IMR-90 (cell line): Measurements from ENCODE around the gene BMP8A. TPM values are rescaled to one million over a fixed set of nuclear protein-coding genes. Genes with fewer than 3 reads are reported as not detected.
"Not testable (repeated sequence)": the region's sequence is repeated elsewhere in the genome, so short reads cannot be mapped to it uniquely, and the experiment has no call there.

Experiments used
- ATAC-seq: fragments of 200-7000 bp; cut with Tn5 transposase; 2 replicates; pipeline ENCODE4 v1.9.1; 2020; ENCODE audit warnings: low read depth, mild to moderate bottlenecking, moderate library complexity
- BruUV-seq: library from RNA; stranded (reverse); fragments of 400-500 nt; replicated peaks from 2 replicates; lab custom pipeline; 2021; lab: Mats Ljungman, UMichigan
- CTCF ChIA-PET: fragments of 300-600 bp; formaldehyde crosslinking; extraction: SDS; loops from one replicate; lab custom pipeline; 2021; ENCODE audit warnings: antibody characterized with exemption; lab: Yijun Ruan, JAX
- POLR2A ChIA-PET: fragments of 300-600 bp; sonication (Branson Sonifier 250); formaldehyde crosslinking; loops from one replicate; lab custom pipeline; 2022; ENCODE audit warnings: antibody characterized with exemption; ENCODE audit not compliant: unreplicated experiment; lab: Charles Lee
- DNase-seq: peaks from one replicate; pipeline ENCODE4 v3.0.0; 2013
- H2AFZ ChIP-seq: replicated peaks from 2 replicates; pipeline ENCODE3; 2013; ENCODE audit warnings: low read length, mild to moderate bottlenecking; ENCODE audit not compliant: poor library complexity
- H2AK5ac ChIP-seq: 2 replicates; pipeline ENCODE4 v1.6.1; 2013; ENCODE audit warnings: low read depth, low read length, inconsistent platforms
- H2AK9ac ChIP-seq: replicated peaks from 2 replicates; pipeline ENCODE3; 2013; ENCODE audit warnings: mild to moderate bottlenecking, low read depth, low read length, moderate library complexity; ENCODE audit not compliant: poor library complexity
- H2BK120ac ChIP-seq: 2 replicates; pipeline ENCODE4 v1.6.1; 2013; ENCODE audit warnings: low read depth, low read length, inconsistent platforms
- H2BK15ac ChIP-seq: 3 replicates; pipeline ENCODE4 v1.6.1; 2013; ENCODE audit warnings: low read depth, low read length, inconsistent platforms
- H2BK20ac ChIP-seq: 2 replicates; pipeline ENCODE4 v1.6.1; 2013; ENCODE audit warnings: low read depth, mild to moderate bottlenecking, inconsistent platforms, low read length, moderate library complexity
- H2BK5ac ChIP-seq: 2 replicates; pipeline ENCODE4 v1.6.1; 2013; ENCODE audit warnings: mild to moderate bottlenecking, low read depth, low read length, inconsistent platforms; ENCODE audit not compliant: poor library complexity, severe bottlenecking
- H3K14ac ChIP-seq: replicated peaks from 2 replicates; pipeline ENCODE4 v1.6.1; 2013; ENCODE audit warnings: low read depth, low read length, inconsistent platforms
- H3K18ac ChIP-seq: 2 replicates; pipeline ENCODE4 v1.6.1; 2013; ENCODE audit warnings: low read depth, low read length, control low read depth
- H3K23ac ChIP-seq: 2 replicates; pipeline ENCODE4 v1.6.1; 2013; ENCODE audit warnings: low read depth, low read length, inconsistent platforms
- H3K27ac ChIP-seq: 2 replicates; pipeline ENCODE4 v1.5.1; 2013; ENCODE audit warnings: mild to moderate bottlenecking, control low read depth, low read length; ENCODE audit not compliant: insufficient read depth
- H3K27me3 ChIP-seq: 2 replicates; pipeline ENCODE4 v1.6.1; 2013; ENCODE audit warnings: low read length; ENCODE audit not compliant: control insufficient read depth, insufficient read depth
- H3K36me3 ChIP-seq: 2 replicates; pipeline ENCODE4 v1.6.1; 2013; ENCODE audit warnings: low read length, mixed read lengths; ENCODE audit not compliant: control insufficient read depth, insufficient read depth
- H3K4ac ChIP-seq: 2 replicates; pipeline ENCODE4 v1.6.1; 2013; ENCODE audit warnings: low read depth, low read length, inconsistent platforms
- H3K4me1 ChIP-seq: 2 replicates; pipeline ENCODE4 v1.6.1; 2013; ENCODE audit warnings: low read length, mixed read lengths; ENCODE audit not compliant: control insufficient read depth, insufficient read depth
- H3K4me2 ChIP-seq: 2 replicates; pipeline ENCODE4 v1.6.1; 2013; ENCODE audit warnings: low read depth, mild to moderate bottlenecking, control low read depth, low read length, moderate library complexity
- H3K4me3 ChIP-seq: 2 replicates; pipeline ENCODE4 v1.5.1; 2013; ENCODE audit warnings: low read depth, mild to moderate bottlenecking, control low read depth, low read length, moderate library complexity; ENCODE audit not compliant: insufficient read depth
- H3K56ac ChIP-seq: 2 replicates; pipeline ENCODE4 v1.6.1; 2013; ENCODE audit warnings: low read length, inconsistent platforms; ENCODE audit not compliant: insufficient read depth; ENCODE audit errors: extremely low read depth
- H3K79me1 ChIP-seq, 2 experiments: 2 replicates each; pipeline ENCODE4 v1.6.1; 2013; ENCODE audit warnings: low read length in 2 of 2, inconsistent platforms in 1 of 2, low read depth in 1 of 2
- H3K9ac ChIP-seq: 2 replicates; pipeline ENCODE4 v1.6.1; 2013; ENCODE audit warnings: low read depth, low read length, control low read depth
- H3K9me1 ChIP-seq: 2 replicates; pipeline ENCODE4 v1.6.1; 2013; ENCODE audit warnings: low read length, inconsistent platforms; ENCODE audit not compliant: insufficient read depth
- H3K9me3 ChIP-seq: 2 replicates; pipeline ENCODE4 v1.6.1; 2013; ENCODE audit warnings: low read length; ENCODE audit not compliant: control insufficient read depth, insufficient read depth
- H4K20me1 ChIP-seq: 2 replicates; pipeline ENCODE4 v1.6.1; 2013; ENCODE audit warnings: low read length, inconsistent platforms; ENCODE audit not compliant: insufficient read depth
- H4K5ac ChIP-seq: 2 replicates; pipeline ENCODE4 v1.6.1; 2013; ENCODE audit warnings: mild to moderate bottlenecking, low read depth, low read length, control low read depth
- H4K8ac ChIP-seq, 2 experiments: 2 replicates each; pipeline ENCODE4 v1.6.1; 2013; ENCODE audit warnings: low read depth in 2 of 2, low read length in 2 of 2, control low read depth in 1 of 2, inconsistent platforms in 1 of 2
- H4K91ac ChIP-seq: 2 replicates; pipeline ENCODE4 v1.6.1; 2013; ENCODE audit warnings: low read depth, low read length, inconsistent platforms; ENCODE audit not compliant: insufficient read depth
- CEBPB ChIP-seq: IDR thresholded peaks from 2 replicates; pipeline ENCODE4 v1.6.1; 2012; ENCODE audit warnings: low read depth, low read length, improper control_type of control experiment
- ELK1 ChIP-seq: fragments of 150-350 bp; IDR thresholded peaks from 2 replicates; pipeline ENCODE4 v1.6.1; 2016; ENCODE audit warnings: low read depth, mild to moderate bottlenecking, low read length, moderate library complexity, borderline replicate concordance
- FOS ChIP-seq: fragments of 150-350 bp; IDR thresholded peaks from 2 replicates; pipeline ENCODE4 v1.6.1; 2016; ENCODE audit warnings: low read depth, low read length
- MXI1 ChIP-seq: IDR thresholded peaks from 2 replicates; pipeline ENCODE4 v1.6.1; 2012; ENCODE audit warnings: low read depth, mild to moderate bottlenecking, low read length, moderate library complexity, borderline replicate concordance
- POLR2A ChIP-seq: IDR thresholded peaks from 2 replicates; pipeline ENCODE4 v1.6.1; 2012; ENCODE audit warnings: mild to moderate bottlenecking, low read depth, low read length
- SMC3 ChIP-seq: fragments of 150-350 bp; IDR thresholded peaks from 2 replicates; pipeline ENCODE4 v1.6.1; 2016; ENCODE audit warnings: low read depth, mild to moderate bottlenecking, antibody characterized with exemption, low read length, moderate library complexity
- WGBS, 2 experiments: methylation state at CpG; one replicate each; pipeline versions ENCODE4 v1.1.5 to v1.1.7; 2013; ENCODE audit warnings: missing lambda C conversion rate in 2 of 2; ENCODE audit not compliant: insufficient read length in 1 of 2; ENCODE audit errors: extremely low coverage in 2 of 2; 5-methylcytosine and 5-hydroxymethylcytosine counted together
- dilution Hi-C: fragments of 300-500 bp; cut with HindIII; formaldehyde crosslinking; loops from one replicate; pipeline ENCODE4 v1.14.3; 2018; ENCODE audit warnings: low sequenced_read_pairs; ENCODE audit not compliant: unreplicated experiment
- in situ Hi-C: fragments of 300-500 bp; cut with MboI; formaldehyde crosslinking; loops from 3 replicates; pipeline ENCODE4 v1.14.3; 2019; ENCODE audit warnings: low sequenced_read_pairs, inconsistent platforms, mixed read lengths
- intact Hi-C: fragments of 100-400 bp; cut with micrococcal nuclease; formaldehyde crosslinking; loops from 2 replicates; pipeline ENCODE4 v1.10.0; 2022
- polyA plus RNA-seq, 3 experiments: library from polyadenylated mRNA; depleted of rRNA; stranded (reverse); fragments of >200 nt; gene quantifications; 2 replicates each; pipeline ENCODE4 v1.2.3, GENCODE V29; 2012; ENCODE audit warnings: low replicate concordance in 1 of 3
- total RNA-seq: library from RNA; depleted of rRNA; stranded (reverse); fragments of >200 nt; gene quantifications from 2 replicates; pipeline ENCODE4 v1.2.3, GENCODE V29; 2012

BMP8A gene
- total and polyA plus RNA-seq, 2 of the 4 experiments (the other 2 are of a cell fraction) = not detected

DNA sequence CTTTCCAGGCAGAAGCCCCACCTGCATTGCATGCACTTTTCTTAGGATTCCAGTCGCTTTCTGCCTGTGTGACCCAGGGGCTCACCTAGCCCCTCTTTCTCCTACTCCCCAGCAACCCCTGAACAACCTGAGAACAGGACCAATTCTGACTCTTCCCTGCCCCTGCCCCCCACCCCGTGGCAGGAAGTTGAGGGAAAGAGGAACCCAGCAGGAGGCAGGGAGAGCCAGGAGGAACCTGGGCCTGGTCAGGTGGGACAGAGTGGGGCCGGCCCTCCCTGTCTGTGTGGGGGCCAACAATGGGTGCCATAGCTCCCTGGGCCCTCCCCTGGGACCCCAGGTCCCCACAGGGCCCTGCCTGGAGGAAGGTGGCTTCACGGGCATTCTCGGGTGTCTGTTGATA lies 6.1 kb downstream of the BMP8A start:
- CTCF ChIA-PET = no interaction called here

DNA sequence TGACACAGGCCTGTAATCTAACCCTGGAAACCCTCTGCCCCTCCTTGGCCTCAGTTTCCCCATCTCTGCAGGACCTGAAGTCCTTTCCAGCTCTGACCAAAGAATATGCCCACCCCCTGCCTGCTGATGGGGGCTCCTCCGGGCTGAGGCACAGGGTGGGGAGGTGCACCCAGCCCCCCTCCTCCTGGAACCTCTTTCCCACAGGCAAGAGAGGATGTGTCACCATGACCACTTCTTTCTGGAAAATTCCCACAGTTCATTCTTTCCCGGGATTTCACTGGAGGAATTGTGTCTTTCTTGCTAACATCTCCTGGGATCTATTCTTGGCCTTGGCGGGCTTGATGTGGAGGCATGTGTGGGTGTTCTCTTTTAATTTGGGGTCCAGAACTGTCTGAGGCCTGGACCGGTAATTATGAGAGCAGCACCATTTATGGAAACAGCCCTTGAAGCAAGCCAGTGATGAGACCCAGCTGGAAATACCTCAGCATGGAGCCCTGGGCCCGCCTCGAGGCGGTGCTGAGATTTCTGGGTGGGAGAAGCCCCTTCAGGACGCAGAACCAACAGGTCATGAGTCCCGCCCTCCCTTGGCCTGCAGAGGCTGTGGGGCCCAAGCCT lies 6.8 kb downstream of the BMP8A start:
- H2BK20ac ChIP-seq, H2BK5ac ChIP-seq, H3K18ac ChIP-seq, H3K56ac ChIP-seq, H3K9me3 ChIP-seq, H4K91ac ChIP-seq, H3K4me1 ChIP-seq, DNase-seq, H3K4ac ChIP-seq, H2AK9ac ChIP-seq, H3K79me1 ChIP-seq, intact Hi-C loops, H3K9me1 ChIP-seq, H3K4me2 ChIP-seq, BruUV-seq, H2BK120ac ChIP-seq, H4K20me1 ChIP-seq, H3K9ac ChIP-seq, H3K14ac ChIP-seq, POLR2A ChIA-PET, H3K23ac ChIP-seq, CTCF ChIA-PET, H3K36me3 ChIP-seq, H2AFZ ChIP-seq, H4K8ac ChIP-seq, ATAC-seq, dilution Hi-C loops, in situ Hi-C loops, H4K5ac ChIP-seq, H3K27ac ChIP-seq, H2BK15ac ChIP-seq, H2AK5ac ChIP-seq, H3K4me3 ChIP-seq, H3K27me3 ChIP-seq: not testable (repeated sequence)
- no CpG with 5 or more reads among the region's 9 CpGs for whole genome bisulfite sequencing, 2 experiments

More for the DNA sequence above, 6.1 kb downstream of the BMP8A start:
- H2BK120ac ChIP-seq = no peak overlapping the region
- H2BK5ac ChIP-seq = no peak overlapping the region
- H3K4me1 ChIP-seq = peaks cover 6% of the 10 kb centered on the region
- H3K9me1 ChIP-seq = no peaks in the 10 kb centered on the region
- H2AK5ac ChIP-seq = no peak overlapping the region
- BruUV-seq = no TSS peak
- H3K4me2 ChIP-seq = no peak overlapping the region
- H2AK9ac ChIP-seq = no peak overlapping the region
- dilution Hi-C loops = no loop called here
- POLR2A ChIA-PET = no interaction called here
- no peak overlapping the region for H3K4ac ChIP-seq
- H3K9me3 ChIP-seq = no peaks in the 10 kb centered on the region; the same call in 1 of the 2 replicates
- no peak for TF ChIP-seq SMC3
- no peak for TF ChIP-seq CEBPB
- TF ChIP-seq ELK1 = no peak
- TF ChIP-seq FOS = no peak
- no peak for TF ChIP-seq POLR2A
- no peak for TF ChIP-seq MXI1
- no peak overlapping the region for H2BK20ac ChIP-seq
- no peak overlapping the region for H3K4me3 ChIP-seq
- no peak overlapping the region for H3K23ac ChIP-seq
- H4K5ac ChIP-seq = no peak overlapping the region
- no peak overlapping the region for H3K56ac ChIP-seq
- DNase-seq (no peak), ATAC-seq (no peak)
- intact Hi-C loops = no loop called here
- no peak overlapping the region for H3K14ac ChIP-seq
- no peak overlapping the region for H3K27ac ChIP-seq
- no peaks in the 10 kb centered on the region for H4K20me1 ChIP-seq
- H2BK15ac ChIP-seq = no peak overlapping the region
- no peaks in the 10 kb centered on the region for H3K79me1 ChIP-seq
- no peak overlapping the region for H4K8ac ChIP-seq
- H3K36me3 ChIP-seq = no peaks in the 10 kb centered on the region
- H2AFZ ChIP-seq = no peak overlapping the region
- no peak overlapping the region for H3K18ac ChIP-seq
- in situ Hi-C loops = no loop called here
- H3K9ac ChIP-seq = no peak overlapping the region
- no peak overlapping the region for H4K91ac ChIP-seq
- H3K27me3 ChIP-seq = peaks cover 14% of the 10 kb centered on the region
- WGBS, 2 experiments = 100% methylated on average over 1 of the region's 5 CpGs; no CpG with 5 or more reads in 1 of the 2 experiments
